HCT116 (cell line): ENCODE results near the gene NFX1. TPM values are rescaled to one million over a fixed set of nuclear protein-coding genes. Genes with fewer than 3 reads are reported as not detected.

Experiments used
- ATAC-seq: fragments of 200-7000 bp; cut with Tn5 transposase; 2 replicates; pipeline ENCODE4 v1.9.1; 2020; ENCODE audit warnings: mild to moderate bottlenecking, moderate library complexity
- BruUV-seq: library from RNA; stranded (reverse); fragments of 400-500 nt; replicated peaks from 2 replicates; lab custom pipeline; 2021; lab: Mats Ljungman, UMichigan
- CTCF ChIA-PET: fragments of 300-600 bp; sonication (Branson Sonifier 250); formaldehyde crosslinking; loops from one replicate; lab custom pipeline; 2021; ENCODE audit warnings: antibody characterized with exemption; lab: Charles Lee
- POLR2A ChIA-PET: fragments of 300-600, 350-600 bp; sonication (Branson Sonifier 250); formaldehyde crosslinking; loops from one replicate; lab custom pipeline; 2021; ENCODE audit warnings: antibody characterized with exemption; lab: Charles Lee
- RAD21 ChIA-PET, 2 experiments: fragments of 300-600 bp; sonication (Branson Sonifier 250); formaldehyde crosslinking; loops; one replicate each; lab custom pipeline; 2023; ENCODE audit warnings: low total read pairs in 2 of 2; ENCODE audit not compliant: uncharacterized antibody in 2 of 2, unreplicated experiment in 2 of 2, low non-redundant PET in 1 of 2; lab: Charles Lee
- DNase-seq: peaks from one replicate; pipeline ENCODE4 v3.0.0-alpha.2; 2010; ENCODE audit warnings: low read depth, low spot score
- H2AFZ ChIP-seq: fragments of 200-600 bp; shearing (Covaris generic), sonication (generic); 2 replicates; pipeline ENCODE4 v1.6.1; 2017; ENCODE audit warnings: low read depth, mixed run types, mixed read lengths, antibody characterized with exemption, low read length; ENCODE audit not compliant: poor library complexity, severe bottlenecking
- H3K27ac ChIP-seq: 2 replicates; pipeline ENCODE4 v1.5.1; 2012; ENCODE audit warnings: low read depth, low read length
- H3K27me3 ChIP-seq: fragments of 200-600 bp; sonication (generic); 2 replicates; pipeline ENCODE4 v1.6.1; 2016; ENCODE audit warnings: mixed run types, low read length, mixed read lengths; ENCODE audit not compliant: insufficient read depth
- H3K36me3 ChIP-seq, 2 experiments: fragments of 200-500 bp in 1 of 2; fragments of 200-600 bp in 1 of 2; sonication (Bioruptor generic) in 1 of 2; sonication (generic) in 1 of 2; 2 replicates each; pipeline versions ENCODE4 v1.5.1 to v1.6.1; 2014 to 2016; ENCODE audit warnings: low read length in 2 of 2, inconsistent platforms in 1 of 2, mixed read lengths in 1 of 2, mixed run types in 1 of 2; ENCODE audit not compliant: insufficient read depth in 2 of 2, control insufficient read depth in 1 of 2
- H3K4me1 ChIP-seq, 2 experiments: fragments of 200-600 bp in 1 of 2; sonication (generic) in 1 of 2; 2 replicates each; pipeline versions ENCODE4 v1.5.1 to v1.6.1; 2012 to 2017; ENCODE audit warnings: low read length in 2 of 2, inconsistent platforms in 1 of 2, mild to moderate bottlenecking in 1 of 2, mixed read lengths in 1 of 2, mixed run types in 1 of 2, moderate library complexity in 1 of 2; ENCODE audit not compliant: insufficient read depth in 2 of 2, control insufficient read depth in 1 of 2
- H3K4me2 ChIP-seq: fragments of 200-600 bp; sonication (generic); 2 replicates; pipeline ENCODE4 v1.6.1; 2017; ENCODE audit warnings: mixed run types, low read length, mixed read lengths
- H3K4me3 ChIP-seq, 2 experiments: fragments of 200-600 bp in 1 of 2; sonication (generic) in 1 of 2; replicated peaks in 1 of 2; 2 replicates each; pipeline ENCODE4 v1.5.1; 2011 to 2016; ENCODE audit warnings: low read length in 2 of 2, control low read depth in 1 of 2, low read depth in 1 of 2, mild to moderate bottlenecking in 1 of 2, mixed read lengths in 1 of 2, mixed run types in 1 of 2
- H3K79me2 ChIP-seq: fragments of 200-600 bp; sonication (generic); 2 replicates; pipeline ENCODE4 v1.6.1; 2017; ENCODE audit warnings: mild to moderate bottlenecking, mixed run types, low read length, moderate library complexity, mixed read lengths; ENCODE audit not compliant: insufficient read depth
- H3K9ac ChIP-seq: fragments of 200-600 bp; sonication (generic); 2 replicates; pipeline ENCODE4 v1.6.1; 2016; ENCODE audit warnings: low read length, mixed read lengths
- H3K9me2 ChIP-seq: fragments of 200-600 bp; sonication (generic), shearing (Covaris generic); 2 replicates; pipeline ENCODE4 v1.6.1; 2017; ENCODE audit warnings: mixed run types, mild to moderate bottlenecking, moderate library complexity; ENCODE audit not compliant: insufficient read depth
- H3K9me3 ChIP-seq, 2 experiments: fragments of 200-500 bp in 1 of 2; fragments of 200-600 bp in 1 of 2; sonication (Bioruptor generic) in 1 of 2; sonication (generic) in 1 of 2; 2 replicates each; pipeline ENCODE4 v1.6.1; 2014 to 2017; ENCODE audit warnings: low read length in 2 of 2, mixed read lengths in 2 of 2, inconsistent platforms in 1 of 2, low read depth in 1 of 2, mild to moderate bottlenecking in 1 of 2, mixed run types in 1 of 2, moderate library complexity in 1 of 2; ENCODE audit not compliant: control insufficient read depth in 1 of 2, insufficient read depth in 1 of 2
- H4K20me1 ChIP-seq: fragments of 200-600 bp; sonication (generic), shearing (Covaris generic); 2 replicates; pipeline ENCODE4 v1.6.1; 2017; ENCODE audit warnings: mixed run types, mild to moderate bottlenecking, moderate library complexity; ENCODE audit not compliant: insufficient read depth
- CBX3 ChIP-seq: IDR thresholded peaks from 2 replicates; pipeline ENCODE4 v1.6.1; 2012; ENCODE audit warnings: low read depth
- CEBPB ChIP-seq: IDR thresholded peaks from 2 replicates; pipeline ENCODE4 v1.6.1; 2012; ENCODE audit warnings: low read depth
- ELF1 ChIP-seq: IDR thresholded peaks from 2 replicates; pipeline ENCODE4 v1.6.1; 2012; ENCODE audit warnings: low read depth, borderline replicate concordance
- EZH2 ChIP-seq: fragments of 200-600 bp; sonication (generic); IDR thresholded peaks from 2 replicates; pipeline ENCODE4 v1.6.1; 2017; ENCODE audit warnings: antibody characterized with exemption, mixed run types
- JUND ChIP-seq: IDR thresholded peaks from 2 replicates; pipeline ENCODE4 v1.6.1; 2012
- RAD21 ChIP-seq: IDR thresholded peaks from 2 replicates; pipeline ENCODE4 v1.6.1; 2012; ENCODE audit warnings: low read depth, mild to moderate bottlenecking
- SIN3A ChIP-seq: IDR thresholded peaks from 2 replicates; pipeline ENCODE4 v1.6.1; 2012; ENCODE audit warnings: low read depth
- intact Hi-C: fragments of 100-400 bp; cut with micrococcal nuclease; formaldehyde crosslinking; loops from 2 replicates; pipeline ENCODE4 v1.10.0; 2022
- total RNA-seq: library from RNA; stranded (reverse); gene quantifications from one replicate; pipeline ENCODE4 v1.2.1, GENCODE V29; 2021; ENCODE audit not compliant: unreplicated experiment
- TF ChIP-seq, protein P1 (sequence below): IDR thresholded peaks from 2 replicates; pipeline ENCODE4 v1.6.1; 2012
- TF ChIP-seq, protein P2 (sequence below): IDR thresholded peaks from 2 replicates; pipeline ENCODE4 v1.6.1; 2011; ENCODE audit warnings: mild to moderate bottlenecking, low read length, moderate library complexity; ENCODE audit not compliant: insufficient replicate concordance; ENCODE audit errors: extremely low read depth
- TF ChIP-seq, protein P3 (sequence below), 3 experiments: fragments of 200-600 bp in 1 of 3; sonication (generic) in 1 of 3; IDR thresholded peaks in 2 of 3; conservative IDR thresholded peaks in 1 of 3; 2 replicates each; pipeline ENCODE4 v1.5.1; 2012 to 2017; ENCODE audit warnings: low read depth in 2 of 3, low read length in 2 of 3, antibody characterized with exemption in 1 of 3, borderline replicate concordance in 1 of 3, control low read depth in 1 of 3, mild to moderate bottlenecking in 1 of 3, mixed read lengths in 1 of 3, mixed run types in 1 of 3, moderate library complexity in 1 of 3; ENCODE audit not compliant: insufficient read depth in 1 of 3

The NFX1 gene
- total RNA-seq, 1 experiment from 2014 or later: 31.7 TPM

DNA sequence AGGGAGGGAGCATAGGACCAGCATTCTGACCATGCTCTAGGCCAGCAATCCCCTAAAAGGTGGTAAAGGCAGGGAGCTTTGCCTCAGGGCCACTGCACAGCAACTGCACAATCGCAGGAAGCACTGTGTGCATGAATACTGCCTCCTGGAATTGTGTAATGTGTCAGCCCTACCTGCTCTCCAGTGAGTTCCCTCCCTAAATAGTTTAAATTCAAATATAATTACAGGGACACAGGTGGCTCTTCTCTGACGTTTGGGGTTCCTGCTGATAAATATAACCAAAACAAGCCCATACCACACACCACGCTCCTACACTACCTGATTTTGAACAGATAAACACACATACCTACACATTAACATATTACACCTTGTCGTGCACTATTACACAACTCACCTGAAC is 34.8 kb upstream of the NFX1 start:
- H3K27me3 ChIP-seq: no peaks in the 10 kb centered on the region
- no peak for TF ChIP-seq JUND
- TF ChIP-seq EZH2: no peak
- TF ChIP-seq, protein P1, sequence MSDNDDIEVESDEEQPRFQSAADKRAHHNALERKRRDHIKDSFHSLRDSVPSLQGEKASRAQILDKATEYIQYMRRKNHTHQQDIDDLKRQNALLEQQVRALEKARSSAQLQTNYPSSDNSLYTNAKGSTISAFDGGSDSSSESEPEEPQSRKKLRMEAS: no peak
- no peak for TF ChIP-seq CBX3
- TF ChIP-seq, protein P2, sequence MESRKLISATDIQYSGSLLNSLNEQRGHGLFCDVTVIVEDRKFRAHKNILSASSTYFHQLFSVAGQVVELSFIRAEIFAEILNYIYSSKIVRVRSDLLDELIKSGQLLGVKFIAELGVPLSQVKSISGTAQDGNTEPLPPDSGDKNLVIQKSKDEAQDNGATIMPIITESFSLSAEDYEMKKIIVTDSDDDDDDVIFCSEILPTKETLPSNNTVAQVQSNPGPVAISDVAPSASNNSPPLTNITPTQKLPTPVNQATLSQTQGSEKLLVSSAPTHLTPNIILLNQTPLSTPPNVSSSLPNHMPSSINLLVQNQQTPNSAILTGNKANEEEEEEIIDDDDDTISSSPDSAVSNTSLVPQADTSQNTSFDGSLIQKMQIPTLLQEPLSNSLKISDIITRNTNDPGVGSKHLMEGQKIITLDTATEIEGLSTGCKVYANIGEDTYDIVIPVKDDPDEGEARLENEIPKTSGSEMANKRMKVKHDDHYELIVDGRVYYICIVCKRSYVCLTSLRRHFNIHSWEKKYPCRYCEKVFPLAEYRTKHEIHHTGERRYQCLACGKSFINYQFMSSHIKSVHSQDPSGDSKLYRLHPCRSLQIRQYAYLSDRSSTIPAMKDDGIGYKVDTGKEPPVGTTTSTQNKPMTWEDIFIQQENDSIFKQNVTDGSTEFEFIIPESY: no peak
- TF ChIP-seq ELF1: no peak
- TF ChIP-seq RAD21: no peak
- no peak for TF ChIP-seq SIN3A
- no peak for TF ChIP-seq CEBPB
- TF ChIP-seq, all 23 proteins: peak for 0
- ChIA-PET RAD21 (no interaction called here), CTCF (no interaction called here), POLR2A (no interaction called here)
- Histone ChIP-seq H3K9ac (no peak overlapping the region), H3K4me3 (no peak overlapping the region), H3K4me1 (no peaks in the 10 kb centered on the region), H3K27ac (no peak overlapping the region), H3K36me3 (peaks cover 55 to 68% of the 10 kb centered on the region in 2 experiments), H3K9me2 (no peaks in the 10 kb centered on the region), H3K79me2 (peaks cover 9% of the 10 kb centered on the region; the same call in 1 of the 2 replicates), H3K9me3 (no peaks in the 10 kb centered on the region), H3K4me2 (no peak overlapping the region), H4K20me1 (no peaks in the 10 kb centered on the region), H2AFZ (no peak overlapping the region)
- no TSS peak for BruUV-seq
- DNase-seq (no peak), ATAC-seq (no peak)
- intact Hi-C loops: no loop called here

DNA sequence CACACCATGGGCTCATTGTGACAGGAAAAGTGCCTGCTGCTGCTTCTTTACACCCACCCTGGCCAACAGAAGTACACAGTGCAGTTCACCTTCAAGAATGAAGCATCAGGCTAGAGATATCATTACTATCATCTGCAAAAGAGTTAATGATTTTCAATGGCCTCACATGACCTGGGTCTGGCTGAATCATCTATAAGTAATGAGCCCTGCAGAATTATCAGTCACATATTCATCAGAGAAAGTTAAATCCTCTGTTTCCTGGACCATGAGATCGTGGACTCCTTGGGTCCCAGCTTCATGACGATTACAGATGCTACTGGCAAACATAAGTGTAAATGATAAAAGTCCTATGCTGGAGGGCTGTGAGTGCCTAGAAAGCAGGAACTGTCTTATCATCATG is 34.1 kb upstream of the NFX1 start:
- no TSS peak for BruUV-seq
- Histone ChIP-seq H3K79me2 (peaks cover 16% of the 10 kb centered on the region; the same call in 1 of the 2 replicates), H3K9me2 (no peaks in the 10 kb centered on the region), H3K27ac (no peak overlapping the region), H3K9ac (no peak overlapping the region), H3K36me3 (peaks cover 63 to 75% of the 10 kb centered on the region in 2 experiments), H4K20me1 (no peaks in the 10 kb centered on the region), H3K4me3 (no peak overlapping the region), H3K9me3 (no peaks in the 10 kb centered on the region), H2AFZ (no peak overlapping the region), H3K4me2 (no peak overlapping the region), H3K27me3 (no peaks in the 10 kb centered on the region), H3K4me1 (no peaks in the 10 kb centered on the region)
- RAD21 ChIA-PET: no interaction called here
- POLR2A ChIA-PET: no interaction called here
- CTCF ChIA-PET: no interaction called here
- no peak for DNase-seq
- TF ChIP-seq, protein P3, sequence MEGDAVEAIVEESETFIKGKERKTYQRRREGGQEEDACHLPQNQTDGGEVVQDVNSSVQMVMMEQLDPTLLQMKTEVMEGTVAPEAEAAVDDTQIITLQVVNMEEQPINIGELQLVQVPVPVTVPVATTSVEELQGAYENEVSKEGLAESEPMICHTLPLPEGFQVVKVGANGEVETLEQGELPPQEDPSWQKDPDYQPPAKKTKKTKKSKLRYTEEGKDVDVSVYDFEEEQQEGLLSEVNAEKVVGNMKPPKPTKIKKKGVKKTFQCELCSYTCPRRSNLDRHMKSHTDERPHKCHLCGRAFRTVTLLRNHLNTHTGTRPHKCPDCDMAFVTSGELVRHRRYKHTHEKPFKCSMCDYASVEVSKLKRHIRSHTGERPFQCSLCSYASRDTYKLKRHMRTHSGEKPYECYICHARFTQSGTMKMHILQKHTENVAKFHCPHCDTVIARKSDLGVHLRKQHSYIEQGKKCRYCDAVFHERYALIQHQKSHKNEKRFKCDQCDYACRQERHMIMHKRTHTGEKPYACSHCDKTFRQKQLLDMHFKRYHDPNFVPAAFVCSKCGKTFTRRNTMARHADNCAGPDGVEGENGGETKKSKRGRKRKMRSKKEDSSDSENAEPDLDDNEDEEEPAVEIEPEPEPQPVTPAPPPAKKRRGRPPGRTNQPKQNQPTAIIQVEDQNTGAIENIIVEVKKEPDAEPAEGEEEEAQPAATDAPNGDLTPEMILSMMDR (IDR thresholded peaks at IDR 0.05 in 2 of 3, conservative IDR thresholded peaks at IDR 0.05 in 1 of 3; ENCODE audit: borderline replicate concordance in 1 of 3, insufficient read depth in 1 of 3, low read depth in 2 of 3, low read length in 2 of 3): no peak
- no peak for ATAC-seq
- intact Hi-C loops: no loop called here
